GM21390 (cell line): Measurements from ENCODE around the gene FHOD3.

Experiments
- ATAC-seq: cut with Tn5 transposase; IDR thresholded peaks from one replicate; pipeline ENCODE4 v1.9.1; 2021; ENCODE audit not compliant: unreplicated experiment

Gene FHOD3

DNA sequence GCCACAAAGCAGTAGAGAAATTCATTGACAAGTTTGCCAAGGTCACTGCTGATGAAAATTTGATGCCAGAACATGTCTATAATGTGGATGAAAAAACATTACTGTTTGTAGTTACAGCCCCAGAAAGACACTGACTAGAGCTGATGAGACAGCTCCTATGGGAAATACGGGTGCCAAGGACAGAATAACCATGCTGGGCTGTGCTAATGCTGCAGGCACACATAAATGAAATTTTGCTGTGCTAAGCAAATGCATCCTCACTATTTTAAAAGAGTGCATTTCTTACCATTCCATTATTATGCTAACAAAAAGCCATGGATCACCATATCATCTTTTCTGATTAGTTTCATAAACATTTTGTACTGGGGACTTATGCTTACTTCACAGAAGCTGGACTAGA lies 208.2 kb downstream of the FHOD3 start:
- ATAC-seq: no peak

DNA sequence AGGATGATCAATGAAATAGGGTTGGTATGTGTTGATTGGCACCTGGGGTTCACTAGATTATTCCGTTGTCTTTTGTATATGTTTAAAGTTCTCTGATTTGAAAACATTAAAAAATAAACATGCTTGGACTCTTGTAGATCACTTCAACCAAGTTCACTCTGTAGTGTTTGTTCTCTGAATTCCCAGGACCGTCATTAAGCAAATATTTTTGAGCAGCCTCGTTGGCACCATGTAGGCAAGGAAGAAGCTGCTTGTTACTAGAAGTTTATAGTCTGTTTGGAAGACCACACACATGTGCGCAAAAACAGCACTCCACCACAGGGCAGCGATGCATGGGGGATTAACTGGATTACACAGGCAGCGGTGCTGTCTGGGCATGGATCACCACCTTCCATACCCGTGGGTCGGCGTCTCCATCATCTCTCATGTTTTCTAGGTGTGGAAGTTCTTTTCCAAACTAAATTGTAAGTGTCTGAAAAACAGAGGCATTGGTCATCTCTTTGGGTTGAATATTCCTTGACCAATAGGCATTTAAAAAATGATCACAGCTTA lies 212.2 kb downstream of the FHOD3 start:
- ATAC-seq: no peak

DNA sequence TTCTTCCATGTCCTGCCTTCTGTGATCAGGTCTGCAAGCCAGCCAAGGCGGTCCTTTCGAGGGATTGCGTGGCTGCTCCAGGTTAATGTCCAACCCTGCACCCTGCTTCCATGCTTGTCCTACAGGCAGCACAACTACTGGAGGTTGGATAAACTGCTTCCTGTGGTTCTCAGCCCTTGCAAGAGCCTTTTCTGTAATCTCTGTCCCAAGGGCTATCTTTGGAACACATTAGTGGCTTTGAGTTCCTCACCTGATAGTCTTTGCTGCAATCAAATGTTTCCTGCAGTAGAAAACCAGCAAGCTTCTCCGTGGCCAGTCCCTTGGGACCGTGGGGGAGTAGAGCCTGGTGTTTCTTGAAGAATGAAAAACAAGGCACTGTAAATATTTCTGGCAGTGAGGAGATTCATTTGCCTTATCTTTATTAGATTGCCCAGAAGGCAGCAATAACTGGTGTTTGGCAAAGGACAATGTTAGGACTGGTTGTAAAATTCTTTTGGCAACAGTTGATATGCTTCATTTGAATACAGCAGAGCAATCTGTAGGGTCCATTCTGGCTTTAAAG lies 214.4 kb downstream of the FHOD3 start:
- ATAC-seq: no peak

DNA sequence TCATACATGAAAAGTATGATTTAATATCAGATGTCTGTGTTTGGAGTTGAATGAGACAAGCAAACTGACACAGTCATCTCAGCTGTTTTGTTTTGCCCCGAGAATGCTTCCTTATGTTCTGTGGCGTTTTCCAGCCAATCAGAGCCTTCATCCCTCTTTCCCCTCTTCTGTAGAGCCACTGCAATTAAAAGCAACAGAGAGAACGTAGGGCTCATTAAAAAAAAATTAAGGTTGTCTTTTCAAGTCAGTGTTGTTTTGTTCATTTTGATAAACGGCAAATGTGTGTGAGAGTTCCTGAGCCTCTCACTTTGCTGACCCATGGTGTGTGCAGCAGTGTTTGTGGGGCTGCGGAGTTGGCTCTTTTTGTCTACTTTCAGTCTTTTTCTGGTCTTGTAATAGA lies 216.0 kb downstream of the FHOD3 start:
- ATAC-seq: no peak

DNA sequence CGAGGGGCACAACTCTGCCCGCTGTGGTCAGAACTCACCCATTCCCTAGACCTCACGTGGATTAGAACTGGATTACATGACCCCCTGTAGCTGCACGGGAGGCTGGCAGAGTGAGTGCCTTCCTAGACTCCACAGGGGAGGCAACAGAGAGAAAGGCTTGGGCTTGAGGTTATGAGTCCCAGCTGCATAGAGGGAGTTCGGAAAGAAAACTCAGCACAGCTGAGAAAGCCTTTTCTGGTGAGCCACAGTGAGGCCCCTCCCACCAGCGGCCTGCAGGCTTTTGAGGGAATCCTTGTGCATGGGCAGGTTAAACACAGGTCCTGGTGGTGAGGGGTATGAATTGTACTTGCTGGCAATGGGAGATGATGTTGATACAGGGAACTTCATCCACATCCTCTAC lies 217.3 kb downstream of the FHOD3 start:
- ATAC-seq: no peak

DNA sequence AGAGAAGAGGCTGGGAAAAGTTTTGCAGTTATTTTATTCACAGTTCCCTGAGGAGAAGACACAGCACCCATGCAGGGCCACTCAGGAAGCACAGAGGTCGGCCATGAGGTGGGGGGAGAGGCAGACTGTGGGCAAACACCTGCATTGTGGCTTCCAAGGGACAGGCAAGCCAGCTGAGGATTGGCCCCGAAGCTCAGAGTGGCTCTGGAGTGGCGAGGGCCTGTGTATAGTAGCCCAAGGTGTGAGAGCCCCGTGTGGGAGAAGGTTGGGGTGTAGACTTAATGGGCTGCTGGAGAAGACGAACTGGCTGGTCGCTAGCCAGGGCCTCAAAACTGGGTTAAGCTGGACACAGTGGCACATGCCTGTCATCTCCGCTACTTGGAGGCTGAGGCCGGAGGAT lies 218.7 kb downstream of the FHOD3 start:
- ATAC-seq: no peak

DNA sequence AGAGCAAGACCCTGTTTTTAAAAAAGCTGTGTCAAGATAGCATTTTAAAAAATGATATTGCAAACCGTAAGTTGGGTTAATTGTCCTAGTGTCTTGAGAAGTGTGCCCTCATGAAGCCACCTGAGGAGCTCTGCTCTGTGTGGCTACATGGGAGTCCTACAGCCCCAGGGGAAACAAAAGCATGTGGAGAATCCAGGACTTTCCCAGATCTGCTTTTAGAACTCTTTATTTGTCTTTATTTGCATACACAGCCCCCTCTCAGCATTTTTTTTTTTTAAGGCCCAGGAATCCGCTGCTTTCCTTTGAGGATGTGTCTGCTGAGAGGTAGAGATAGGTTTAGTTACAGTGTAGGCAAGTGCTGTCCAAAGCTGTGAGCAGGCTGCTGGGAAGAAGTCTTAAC lies 219.2 kb downstream of the FHOD3 start:
- no peak for ATAC-seq

DNA sequence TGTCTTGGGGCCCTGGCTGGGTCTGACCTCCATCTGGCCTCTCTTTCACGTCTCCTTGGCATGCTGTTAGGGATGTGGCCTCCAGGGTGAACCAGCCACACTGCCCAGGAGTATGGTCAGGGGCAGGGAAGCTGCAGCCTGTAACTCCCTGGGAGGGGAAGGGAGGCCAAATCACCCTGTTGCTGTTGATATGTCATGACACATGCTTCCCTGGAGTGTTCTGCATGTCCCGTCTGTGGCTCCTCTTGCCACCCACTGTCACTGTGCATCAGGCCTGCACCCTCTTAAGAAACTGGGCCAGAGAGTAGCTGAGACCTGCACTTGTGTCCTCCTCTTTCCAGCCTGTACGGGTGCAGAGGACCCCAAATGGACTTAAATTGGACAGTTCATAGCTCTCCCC lies 221.3 kb downstream of the FHOD3 start:
- no peak for ATAC-seq

DNA sequence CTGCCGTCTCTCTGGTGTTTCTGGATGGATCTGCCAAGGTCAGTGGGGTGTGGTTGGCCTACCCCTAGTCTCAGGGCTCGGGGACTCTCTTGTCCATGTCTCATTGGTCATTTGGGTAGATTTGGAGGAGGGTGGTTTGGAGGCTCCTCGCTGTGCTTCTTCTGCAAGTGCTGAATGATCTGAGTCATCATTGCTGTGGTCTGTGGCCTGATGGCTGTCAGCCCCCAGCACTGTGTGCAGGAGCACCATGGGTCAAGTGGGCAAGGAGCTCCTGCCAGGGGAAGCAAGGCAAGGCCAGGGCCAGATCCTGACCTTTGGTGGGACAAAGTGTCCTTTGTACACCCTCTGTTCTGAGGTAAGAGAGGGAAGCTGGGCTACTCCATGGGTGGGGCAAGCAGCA lies 221.8 kb downstream of the FHOD3 start:
- no peak for ATAC-seq

DNA sequence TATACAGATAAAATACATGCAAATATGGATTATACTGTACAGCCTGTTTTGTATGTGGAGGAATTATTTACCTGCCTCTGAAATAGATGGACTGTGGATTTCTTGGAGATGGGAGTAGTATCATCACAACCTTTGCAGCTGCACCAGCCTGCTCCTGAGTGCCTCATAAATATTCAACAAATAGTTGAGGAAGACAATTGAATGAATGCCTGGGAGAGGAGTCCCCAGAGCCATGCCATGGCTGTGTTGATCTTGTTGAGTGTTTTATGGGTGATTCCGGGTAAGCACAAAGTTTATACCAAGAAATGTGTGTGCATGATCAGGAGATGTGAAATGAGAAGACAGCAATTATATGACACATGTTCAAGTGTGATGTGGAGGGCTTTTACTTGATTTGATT lies 225.0 kb downstream of the FHOD3 start:
- no peak for ATAC-seq

DNA sequence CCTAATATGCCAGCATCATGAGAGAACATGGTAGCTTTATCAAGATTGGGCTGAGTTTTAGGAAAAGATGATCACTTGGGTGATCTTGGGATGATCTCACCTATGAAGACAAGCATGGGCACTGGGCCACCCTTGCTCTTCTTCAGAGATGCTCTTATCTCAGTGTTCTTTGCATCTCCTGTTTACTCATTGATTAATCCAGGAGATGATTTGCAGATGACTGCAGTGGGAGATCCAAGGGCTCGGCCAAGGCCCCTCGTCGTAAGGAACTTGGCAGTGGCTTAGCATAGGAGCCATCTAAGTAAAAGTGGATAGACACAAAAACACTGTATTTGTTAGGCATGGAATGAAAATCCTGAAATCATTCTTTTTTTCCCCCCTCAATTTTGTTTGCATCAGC lies 228.4 kb downstream of the FHOD3 start:
- no peak for ATAC-seq

DNA sequence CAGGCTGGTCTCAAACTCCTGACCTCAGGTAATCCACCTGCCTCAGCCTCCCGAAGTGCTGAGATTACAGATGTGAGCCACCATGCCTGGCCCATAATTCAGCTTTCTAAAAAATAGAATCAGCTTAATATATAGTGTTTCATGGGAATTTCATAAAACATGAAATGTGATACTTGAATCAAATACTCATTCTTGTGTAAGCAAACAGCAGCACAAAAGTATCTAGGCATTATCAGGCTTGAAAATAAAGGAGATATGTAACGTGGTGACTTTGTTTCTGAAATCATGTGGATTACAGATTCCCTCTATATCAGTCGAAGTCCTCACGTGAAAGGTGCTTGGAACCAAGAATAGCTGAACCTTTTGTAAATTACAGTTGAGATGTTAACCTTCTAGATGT lies 229.1 kb downstream of the FHOD3 start:
- ATAC-seq: no peak

DNA sequence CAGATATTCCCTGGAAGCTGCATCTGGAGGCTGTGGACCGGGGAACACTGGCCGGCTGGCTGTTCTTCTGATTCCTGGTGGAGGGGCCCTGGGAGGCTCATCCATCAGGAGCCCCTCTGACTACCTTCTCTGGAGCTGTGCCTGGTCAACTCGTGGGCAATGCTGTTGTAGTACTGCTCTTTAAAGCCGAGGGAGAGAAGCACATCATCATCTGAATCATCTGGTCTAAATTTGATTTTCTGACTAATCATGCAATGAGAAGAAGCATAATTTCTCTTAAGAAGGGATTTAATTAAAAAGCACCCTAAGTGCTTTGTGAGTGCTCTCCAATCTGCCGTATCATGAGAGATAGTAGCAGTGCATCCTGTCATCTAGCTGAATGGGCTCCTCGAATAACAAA lies 229.5 kb downstream of the FHOD3 start:
- no peak for ATAC-seq

DNA sequence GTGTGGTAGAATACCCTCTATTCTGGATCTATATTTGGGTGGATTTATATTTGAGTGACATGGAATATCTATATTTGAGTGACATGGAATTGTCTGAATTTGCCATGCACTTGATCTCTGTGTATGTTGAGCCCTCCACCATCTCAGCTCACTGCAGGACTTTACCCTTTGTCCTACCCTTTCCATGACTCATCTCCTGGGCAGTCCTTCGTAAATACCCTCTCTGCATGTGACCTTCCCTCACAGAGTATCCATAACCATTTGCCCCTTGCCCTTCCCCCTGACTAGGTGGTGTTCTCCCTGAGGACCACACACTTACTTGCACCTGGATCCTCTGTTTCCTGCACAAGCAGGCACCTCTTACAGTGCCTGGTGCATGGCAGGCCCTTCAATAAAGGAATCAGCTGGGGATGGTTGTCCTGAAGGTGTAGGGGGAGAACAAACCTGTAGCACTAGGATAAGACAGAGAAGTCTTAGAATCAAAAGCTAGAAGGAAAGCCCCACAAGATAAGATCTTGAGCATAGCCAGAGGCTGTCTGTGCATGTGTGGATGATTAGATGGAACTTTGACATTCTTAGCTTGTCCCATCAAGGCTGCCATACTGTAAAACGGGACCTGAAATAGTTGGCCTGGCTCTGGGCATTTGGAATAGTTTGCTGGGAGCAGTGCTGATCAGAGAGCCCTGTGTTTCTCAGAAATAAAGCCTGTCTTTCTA lies 230.4 kb downstream of the FHOD3 start:
- ATAC-seq: no peak

DNA sequence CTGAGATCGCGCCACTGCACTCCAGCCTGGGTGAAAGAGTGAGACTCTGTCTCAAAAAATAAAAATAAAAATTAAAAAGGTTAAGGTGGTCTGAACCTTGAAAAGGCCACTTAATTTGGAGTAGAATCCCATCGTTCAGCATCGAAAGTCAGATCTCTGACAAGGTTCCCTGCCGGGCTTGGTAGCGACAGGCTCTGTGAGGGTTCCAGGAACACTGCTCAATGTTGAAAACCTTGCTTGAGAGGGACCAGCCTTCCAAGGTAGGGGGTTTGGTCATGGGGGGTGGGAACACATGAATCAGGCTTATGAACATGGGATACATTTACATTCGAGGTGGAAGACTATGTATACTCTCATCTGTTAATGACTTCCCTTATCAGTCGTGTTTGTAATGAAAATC lies 232.2 kb downstream of the FHOD3 start:
- no peak for ATAC-seq

DNA sequence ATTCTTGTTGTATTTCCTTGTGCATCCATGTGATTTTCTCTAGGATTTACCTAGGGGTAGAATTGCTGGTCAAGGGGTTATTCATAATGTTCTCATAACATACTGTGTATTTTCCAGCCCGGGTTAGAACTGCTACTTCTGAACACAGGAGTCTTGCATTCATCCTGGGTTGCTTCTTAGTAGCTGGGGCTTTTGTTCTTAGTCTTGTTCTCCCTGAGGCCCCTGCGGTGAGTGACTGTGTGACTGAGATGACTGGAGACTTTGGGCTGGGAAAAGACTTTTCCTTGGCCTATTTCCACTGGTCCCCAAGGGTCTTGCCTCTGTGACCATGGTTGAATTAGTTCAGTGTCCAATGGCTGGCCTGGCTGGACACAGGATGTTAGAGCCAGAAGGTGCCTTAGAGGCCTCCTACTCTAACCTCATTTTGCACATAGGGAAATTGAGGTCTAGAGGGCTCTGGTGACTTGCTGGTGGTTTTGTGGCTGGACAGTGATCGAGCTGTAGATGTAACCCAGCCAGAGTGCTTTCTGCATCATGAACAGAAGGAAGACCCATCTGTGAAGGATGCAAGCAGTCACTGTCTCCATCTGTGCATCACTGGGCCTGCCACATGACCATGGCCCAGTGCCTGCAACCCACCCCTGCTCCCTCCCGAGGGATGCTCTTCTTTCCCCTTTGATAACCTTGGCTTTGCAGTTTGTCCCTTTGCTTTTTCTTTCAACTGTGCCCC lies 233.3 kb downstream of the FHOD3 start:
- no peak for ATAC-seq

DNA sequence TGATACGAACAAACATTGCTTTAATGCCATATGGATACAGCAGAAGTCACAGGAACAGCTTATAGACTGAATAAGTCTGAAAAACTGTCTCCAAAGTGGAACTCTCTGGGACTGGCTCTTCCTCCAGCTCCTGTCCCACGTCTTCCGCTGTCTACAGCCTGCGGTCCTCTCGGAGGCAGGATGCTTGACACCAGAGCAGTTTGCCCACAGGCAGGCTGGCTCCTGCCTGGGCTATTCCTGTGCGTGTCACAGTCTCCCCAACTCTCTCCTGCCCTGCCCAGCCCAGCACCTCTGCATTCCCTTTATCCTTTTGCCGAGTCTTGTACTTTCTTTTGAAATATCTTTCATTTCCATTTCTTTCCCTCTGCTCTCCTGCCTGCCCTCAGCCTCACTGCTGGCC lies 234.1 kb downstream of the FHOD3 start:
- no peak for ATAC-seq

DNA sequence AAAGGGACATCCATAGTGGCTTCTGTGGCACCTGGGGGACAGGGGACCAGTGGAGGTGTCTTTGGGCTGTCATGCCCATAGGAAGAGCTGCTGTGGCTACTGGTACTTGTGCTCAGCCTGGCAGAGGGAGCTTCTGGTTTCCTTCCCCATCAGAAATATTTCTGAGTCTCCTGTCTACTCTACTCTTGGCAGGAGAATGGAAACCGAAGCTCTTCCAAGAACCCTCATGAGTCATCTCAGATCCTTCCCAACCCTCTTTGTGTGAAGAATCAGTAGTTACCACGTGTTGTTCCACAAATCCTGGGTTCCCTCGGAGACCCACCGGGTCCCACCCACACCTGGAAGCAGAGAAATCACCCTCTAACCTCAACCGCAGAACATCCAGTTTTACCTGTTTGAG lies 234.9 kb downstream of the FHOD3 start:
- ATAC-seq: no peak

DNA sequence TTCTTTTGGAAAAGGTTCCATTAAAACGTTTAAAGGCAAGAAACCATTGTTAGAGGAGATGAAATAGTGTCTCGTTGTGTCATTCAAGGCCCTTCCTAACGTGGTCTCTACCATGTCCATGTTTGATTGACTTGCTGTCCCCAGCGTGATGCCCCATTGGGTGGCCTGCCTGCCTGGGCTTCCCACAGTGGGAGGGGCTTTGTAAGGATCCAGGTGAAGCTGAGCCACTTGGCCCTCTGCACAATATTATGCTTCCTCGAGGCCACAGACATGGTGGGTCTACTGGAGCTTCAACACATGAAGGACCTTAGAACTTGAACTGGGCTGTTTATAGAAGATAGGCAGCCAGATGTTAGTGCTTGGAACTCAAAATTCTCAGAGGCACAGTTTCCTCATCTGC lies 235.3 kb downstream of the FHOD3 start:
- ATAC-seq: no peak

DNA sequence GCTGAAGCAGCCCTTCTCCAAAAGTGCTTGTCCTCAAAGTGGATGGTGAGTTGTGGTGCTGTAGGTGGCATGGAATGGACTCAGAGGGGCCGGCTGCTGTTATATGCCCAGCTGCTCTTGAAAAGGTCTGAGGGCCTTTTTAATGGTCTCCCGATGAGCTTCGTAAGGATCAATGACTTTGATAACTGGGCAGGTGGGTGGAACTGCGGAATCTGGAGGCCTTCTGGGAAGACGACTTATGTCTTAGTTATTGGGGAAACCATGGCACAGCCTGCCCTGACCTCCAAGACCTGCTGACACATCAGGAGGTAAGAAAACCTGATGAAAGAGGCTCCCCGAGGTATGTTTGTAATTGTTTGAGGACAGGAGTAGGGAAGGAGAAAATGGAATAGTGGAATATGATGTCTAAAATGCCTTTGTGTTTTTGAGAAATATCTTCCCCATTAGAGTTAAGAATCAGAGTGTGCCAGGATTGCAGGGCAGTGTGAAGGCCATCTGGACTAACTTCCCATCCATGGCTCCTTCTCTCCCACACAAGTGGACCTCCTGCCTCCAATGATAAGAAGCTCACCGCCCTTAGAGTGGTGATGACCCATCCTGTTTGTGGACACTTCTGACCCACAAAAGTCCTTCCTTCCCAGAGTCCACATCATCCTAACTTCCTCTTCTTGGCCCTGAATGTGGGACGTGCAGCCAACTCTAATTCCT lies 236.1 kb downstream of the FHOD3 start:
- no peak for ATAC-seq

DNA sequence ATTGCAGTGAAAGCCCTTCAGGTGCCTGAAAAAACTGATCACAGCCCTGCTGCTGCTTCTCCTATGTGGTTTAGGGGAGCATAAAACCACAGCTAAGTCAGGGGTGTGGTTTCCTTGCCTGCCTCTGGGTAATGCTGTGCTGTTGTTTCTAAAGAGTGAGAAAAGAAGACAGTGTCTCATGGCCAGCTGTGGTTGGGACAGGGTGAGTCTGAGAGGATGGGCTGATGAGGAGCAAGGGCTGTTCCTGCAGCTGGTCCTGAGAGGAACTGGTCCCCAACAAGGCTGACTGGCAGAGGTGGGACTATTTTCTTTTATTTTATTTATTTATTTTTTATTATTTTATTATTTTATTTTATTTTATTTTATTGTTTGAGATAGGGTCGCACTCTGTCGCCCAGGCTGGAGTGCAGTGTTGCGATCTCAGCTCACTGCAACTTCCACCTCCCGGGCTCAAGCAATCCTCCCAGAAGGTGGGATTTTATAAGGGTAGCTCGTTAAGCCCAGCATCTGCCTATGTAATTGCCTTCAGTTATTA lies 236.7 kb downstream of the FHOD3 start:
- no peak for ATAC-seq
